Measurements from ENCODE around the gene CCND1.
"Not testable (repeated sequence)": the region's sequence is repeated elsewhere in the genome, so short reads cannot be mapped to it uniquely, and the experiment has no call there.

Gene CCND1

GRCh38 chr11:69692422-69692821 lies 51.5 kb downstream of the CCND1 start:
- DNase-seq (ENCODE audit: low spot score) = no peak

GRCh38 chr11:69694781-69695180 lies 53.8 kb downstream of the CCND1 start:
- DNase-seq (ENCODE audit: low spot score) = no peak

GRCh38 chr11:69695581-69695980 lies 54.6 kb downstream of the CCND1 start:
- no peak for DNase-seq (ENCODE audit: low spot score)

GRCh38 chr11:69695995-69696394 lies 55.0 kb downstream of the CCND1 start:
- DNase-seq (ENCODE audit: low spot score) = not testable (repeated sequence)

GRCh38 chr11:69696749-69697468 lies 56.0 kb downstream of the CCND1 start:
- no peak for DNase-seq (ENCODE audit: low spot score)

- no peak for DNase-seq (ENCODE audit: low spot score)
Observed at GRCh38 chr11:69697469-69697843, 56.5 kb downstream of the CCND1 start.

GRCh38 chr11:69697861-69698260 lies 56.9 kb downstream of the CCND1 start:
- DNase-seq (ENCODE audit: low spot score) = no peak

GRCh38 chr11:69698362-69698761 lies 57.4 kb downstream of the CCND1 start:
- DNase-seq (ENCODE audit: low spot score) = peak; percentile 3

- peak; percentile 65 for DNase-seq (ENCODE audit: low spot score)
Observed at GRCh38 chr11:69699213-69699612, 58.3 kb downstream of the CCND1 start.

GRCh38 chr11:69700278-69701140 lies 59.6 kb downstream of the CCND1 start:
- peak; percentile 53 for DNase-seq (ENCODE audit: low spot score)

GRCh38 chr11:69702239-69702691 lies 61.3 kb downstream of the CCND1 start:
- no peak for DNase-seq (ENCODE audit: low spot score)

GRCh38 chr11:69702769-69703452 lies 62.0 kb downstream of the CCND1 start:
- no peak for DNase-seq (ENCODE audit: low spot score)

GRCh38 chr11:69703453-69703767 lies 62.5 kb downstream of the CCND1 start:
- no peak for DNase-seq (ENCODE audit: low spot score)

Measured in AG20443 (cell line).